Muscle layer of duodenum (tissue), 2 donors: ENCODE data around the gene ZC3H4.
A peak's percentile ranks its signal among the peaks of the same experiment; 100 is the strongest.

ENCODE experiments used
- H3K27ac ChIP-seq: one replicate; pipeline ENCODE4 v1.7.0; 2013; ENCODE audit warnings: mild to moderate bottlenecking, low read length
- H3K27me3 ChIP-seq: one replicate; pipeline ENCODE4 v1.7.0; 2013; ENCODE audit warnings: low read depth, mild to moderate bottlenecking, control low read depth, low read length
- H3K36me3 ChIP-seq, 2 donors: one replicate each; pipeline ENCODE4 v1.7.0; 2013; ENCODE audit warnings: low read length in 2 of 2, control low read depth in 1 of 2, mild to moderate bottlenecking in 1 of 2; ENCODE audit not compliant: insufficient read depth in 2 of 2, control insufficient read depth in 1 of 2
- H3K4me1 ChIP-seq, 2 donors: one replicate each; pipeline ENCODE4 v1.7.0; 2013; ENCODE audit warnings: low read length in 2 of 2, mild to moderate bottlenecking in 2 of 2, control low read depth in 1 of 2, moderate library complexity in 1 of 2; ENCODE audit not compliant: insufficient read depth in 2 of 2, control insufficient read depth in 1 of 2
- H3K4me3 ChIP-seq, 2 donors: one replicate each; pipeline ENCODE4 v1.7.0; 2013; ENCODE audit warnings: low read length in 2 of 2, low read depth in 1 of 2, mild to moderate bottlenecking in 1 of 2
- H3K9me3 ChIP-seq, 2 donors: one replicate each; pipeline ENCODE4 v1.7.0; 2013; ENCODE audit warnings: low read length in 2 of 2, control low read depth in 1 of 2, mild to moderate bottlenecking in 1 of 2; ENCODE audit not compliant: control insufficient read depth in 1 of 2
- donor health status: healthy.

Gene ZC3H4

GRCh38 chr19:47112166-47112996 is 1.2 kb downstream of the ZC3H4 start:
- H3K9me3 ChIP-seq = no peaks in the 10 kb centered on the region
- H3K4me1 ChIP-seq = peaks cover 20 to 28% of the 10 kb centered on the region in 2 donors
- peaks cover 0 to 27% of the 10 kb centered on the region in 2 donors for H3K36me3 ChIP-seq
- peak overlapping the region; percentile 94 to 96 for H3K4me3 ChIP-seq
- no peaks in the 10 kb centered on the region for H3K27me3 ChIP-seq
- H3K27ac ChIP-seq = peak overlapping the region; percentile 100

- peak overlapping the region; percentile 99 for H3K27ac ChIP-seq
- H3K27me3 ChIP-seq = no peaks in the 10 kb centered on the region
- H3K36me3 ChIP-seq = peaks cover 0 to 27% of the 10 kb centered on the region in 2 donors
- peak overlapping the region; percentile 94 to 96 for H3K4me3 ChIP-seq
- peaks cover 27 to 34% of the 10 kb centered on the region in 2 donors for H3K4me1 ChIP-seq
- no peaks in the 10 kb centered on the region for H3K9me3 ChIP-seq
Observed at GRCh38 chr19:47111682-47112165, 1.9 kb downstream of the ZC3H4 start.

GRCh38 chr19:47111006-47111621 is 2.5 kb downstream of the ZC3H4 start:
- Histone ChIP-seq H3K4me3 (peak overlapping the region; percentile 94 to 96), H3K4me1 (peaks cover 33 to 40% of the 10 kb centered on the region in 2 donors), H3K9me3 (no peaks in the 10 kb centered on the region), H3K36me3 (peaks cover 0 to 27% of the 10 kb centered on the region in 2 donors), H3K27me3 (no peaks in the 10 kb centered on the region), H3K27ac (peak overlapping the region; percentile 99)

GRCh38 chr19:47110521-47111005 is 3.0 kb downstream of the ZC3H4 start:
- no peaks in the 10 kb centered on the region for H3K27me3 ChIP-seq
- H3K4me1 ChIP-seq = peaks cover 37 to 45% of the 10 kb centered on the region in 2 donors
- peak overlapping the region; percentile 94 to 96 for H3K4me3 ChIP-seq
- peaks cover 0 to 27% of the 10 kb centered on the region in 2 donors for H3K36me3 ChIP-seq
- H3K9me3 ChIP-seq = no peaks in the 10 kb centered on the region
- H3K27ac ChIP-seq = peak overlapping the region; percentile 99

- H3K9me3 ChIP-seq = no peaks in the 10 kb centered on the region
- peak overlapping the region; percentile 94 to 96 for H3K4me3 ChIP-seq
- peaks cover 0 to 27% of the 10 kb centered on the region in 2 donors for H3K36me3 ChIP-seq
- H3K27me3 ChIP-seq = no peaks in the 10 kb centered on the region
- peaks cover 37 to 52% of the 10 kb centered on the region in 2 donors for H3K4me1 ChIP-seq
- H3K27ac ChIP-seq = peak overlapping the region; percentile 99
Observed at GRCh38 chr19:47109541-47110375, 3.8 kb downstream of the ZC3H4 start.

GRCh38 chr19:47109177-47109540 is 4.4 kb downstream of the ZC3H4 start:
- H3K27me3 ChIP-seq = no peaks in the 10 kb centered on the region
- peak overlapping the region; percentile 99 for H3K27ac ChIP-seq
- H3K4me3 ChIP-seq = peak overlapping the region; percentile 94 to 96
- H3K36me3 ChIP-seq = peaks cover 0 to 27% of the 10 kb centered on the region in 2 donors
- no peaks in the 10 kb centered on the region for H3K9me3 ChIP-seq
- H3K4me1 ChIP-seq = peaks cover 36 to 58% of the 10 kb centered on the region in 2 donors

- Histone ChIP-seq H3K9me3 (no peaks in the 10 kb centered on the region), H3K27ac (peak overlapping the region; percentile 99), H3K4me1 (peaks cover 32 to 60% of the 10 kb centered on the region in 2 donors), H3K36me3 (peaks cover 0 to 23% of the 10 kb centered on the region in 2 donors), H3K27me3 (no peaks in the 10 kb centered on the region), H3K4me3 (no peak overlapping the region)
Observed at GRCh38 chr19:47107953-47108746, 5.4 kb downstream of the ZC3H4 start.

GRCh38 chr19:47107202-47107952 is 6.2 kb downstream of the ZC3H4 start:
- Histone ChIP-seq H3K36me3 (peaks cover 0 to 17% of the 10 kb centered on the region in 2 donors), H3K27me3 (no peaks in the 10 kb centered on the region), H3K4me3 (peak overlapping the region in 1 of 2 donors; percentile 16), H3K4me1 (peaks cover 32 to 68% of the 10 kb centered on the region in 2 donors), H3K9me3 (no peaks in the 10 kb centered on the region), H3K27ac (peak overlapping the region; percentile 99)

- Histone ChIP-seq H3K4me3 (peak overlapping the region in 1 of 2 donors; percentile 33), H3K36me3 (peaks cover 0 to 15% of the 10 kb centered on the region in 2 donors), H3K4me1 (peaks cover 32 to 72% of the 10 kb centered on the region in 2 donors), H3K27me3 (no peaks in the 10 kb centered on the region), H3K9me3 (no peaks in the 10 kb centered on the region), H3K27ac (peak overlapping the region; percentile 99)
Observed at GRCh38 chr19:47106821-47107201, 6.8 kb downstream of the ZC3H4 start.

GRCh38 chr19:47105874-47106273 is 7.7 kb downstream of the ZC3H4 start:
- peak overlapping the region; percentile 99 for H3K27ac ChIP-seq
- peaks cover 0 to 12% of the 10 kb centered on the region in 2 donors for H3K36me3 ChIP-seq
- no peaks in the 10 kb centered on the region for H3K9me3 ChIP-seq
- no peaks in the 10 kb centered on the region for H3K27me3 ChIP-seq
- peaks cover 32 to 73% of the 10 kb centered on the region in 2 donors for H3K4me1 ChIP-seq
- H3K4me3 ChIP-seq = no peak overlapping the region
